Left ventricle myocardium inferior (tissue), 1 donor: ENCODE data around the gene SLC27A2. TPM values are rescaled to one million over a fixed set of nuclear protein-coding genes. Genes with fewer than 3 reads are reported as not detected.

Experiments used
- DNase-seq: peaks from one replicate; pipeline ENCODE4 v3.0.0-alpha.2; 2020
- H3K27ac ChIP-seq: fragments of 200-600 bp; replicated peaks from 2 replicates; pipeline ENCODE4 v1.8.0; 2021
- H3K27me3 ChIP-seq: fragments of 200-600 bp; 2 replicates; pipeline ENCODE4 v1.8.0; 2021; ENCODE audit warnings: low read depth
- H3K36me3 ChIP-seq: fragments of 200-600 bp; 2 replicates; pipeline ENCODE4 v1.8.0; 2021
- H3K4me1 ChIP-seq: fragments of 200-600 bp; 2 replicates; pipeline ENCODE4 v1.8.0; 2021
- H3K4me3 ChIP-seq: fragments of 200-600 bp; 2 replicates; pipeline ENCODE4 v1.8.0; 2021; ENCODE audit warnings: mild to moderate bottlenecking, moderate library complexity
- H3K9me3 ChIP-seq: fragments of 200-600 bp; replicated peaks from 2 replicates; pipeline ENCODE4 v1.8.0; 2021
- intact Hi-C: fragments of 100-400 bp; cut with micrococcal nuclease; formaldehyde crosslinking; loops from one replicate; pipeline ENCODE4 v1.11.0; 2022
- total RNA-seq: library from RNA; stranded (reverse); fragmentation: NEBNext Ultra II Directional; extraction: Animal tissue kit (Norgen Biotek cat#: 25700); gene quantifications from one replicate; pipeline ENCODE4 v1.2.1, GENCODE V29; 2021
- TF ChIP-seq, protein P1 (sequence below): fragments of 200-600 bp; IDR thresholded peaks from 2 replicates; pipeline ENCODE4 v1.8.0; 2021; ENCODE audit warnings: antibody characterized with exemption, mild to moderate bottlenecking, borderline replicate concordance
- donor health status: DM: no; HTN: yes; CAD: no; lungs with severe emphysema.

The SLC27A2 gene
- total RNA-seq, 1 donor from 2014 or later: not detected

DNA sequence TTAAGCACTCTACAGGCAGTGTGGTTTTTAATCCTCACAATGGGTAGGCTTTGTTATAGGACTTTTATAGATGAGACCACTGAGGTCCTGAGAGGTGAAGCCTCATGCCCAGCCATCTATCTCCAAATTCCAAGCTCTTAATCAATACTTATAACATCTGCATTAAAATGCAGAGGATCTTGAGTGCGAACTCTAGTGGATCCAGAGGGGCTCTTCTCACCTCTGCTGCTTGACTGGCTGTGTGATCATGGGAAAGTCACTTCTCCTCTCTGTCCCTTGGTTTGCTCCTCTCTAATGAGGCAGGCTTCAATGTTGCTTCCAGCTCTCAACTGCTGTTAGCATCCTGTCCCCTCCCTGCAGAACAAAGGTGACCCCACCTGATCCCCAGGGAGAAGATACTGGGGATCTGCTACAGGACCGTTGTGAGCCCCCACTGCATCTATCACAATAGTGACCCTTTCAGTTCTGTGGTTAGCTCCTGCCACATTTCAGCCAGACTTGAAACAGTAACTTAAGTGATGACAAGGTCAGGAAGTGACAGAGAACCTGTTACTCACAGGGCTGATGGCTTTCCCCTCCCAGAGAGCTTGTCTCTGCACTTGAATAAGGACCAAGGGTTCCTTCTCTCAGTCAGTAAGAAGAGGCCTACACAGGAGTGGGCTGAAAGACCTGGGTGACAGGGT is 1.3 kb downstream of the SLC27A2 start:
- no peaks in the 10 kb centered on the region for H3K36me3 ChIP-seq
- no peaks in the 10 kb centered on the region for H3K9me3 ChIP-seq
- H3K4me3 ChIP-seq: no peak overlapping the region
- peaks cover 83% of the 10 kb centered on the region for H3K27me3 ChIP-seq
- no peak for DNase-seq
- TF ChIP-seq, protein P1, sequence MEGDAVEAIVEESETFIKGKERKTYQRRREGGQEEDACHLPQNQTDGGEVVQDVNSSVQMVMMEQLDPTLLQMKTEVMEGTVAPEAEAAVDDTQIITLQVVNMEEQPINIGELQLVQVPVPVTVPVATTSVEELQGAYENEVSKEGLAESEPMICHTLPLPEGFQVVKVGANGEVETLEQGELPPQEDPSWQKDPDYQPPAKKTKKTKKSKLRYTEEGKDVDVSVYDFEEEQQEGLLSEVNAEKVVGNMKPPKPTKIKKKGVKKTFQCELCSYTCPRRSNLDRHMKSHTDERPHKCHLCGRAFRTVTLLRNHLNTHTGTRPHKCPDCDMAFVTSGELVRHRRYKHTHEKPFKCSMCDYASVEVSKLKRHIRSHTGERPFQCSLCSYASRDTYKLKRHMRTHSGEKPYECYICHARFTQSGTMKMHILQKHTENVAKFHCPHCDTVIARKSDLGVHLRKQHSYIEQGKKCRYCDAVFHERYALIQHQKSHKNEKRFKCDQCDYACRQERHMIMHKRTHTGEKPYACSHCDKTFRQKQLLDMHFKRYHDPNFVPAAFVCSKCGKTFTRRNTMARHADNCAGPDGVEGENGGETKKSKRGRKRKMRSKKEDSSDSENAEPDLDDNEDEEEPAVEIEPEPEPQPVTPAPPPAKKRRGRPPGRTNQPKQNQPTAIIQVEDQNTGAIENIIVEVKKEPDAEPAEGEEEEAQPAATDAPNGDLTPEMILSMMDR: no peak
- no peak overlapping the region for H3K27ac ChIP-seq
- intact Hi-C loops: no loop called here
- H3K4me1 ChIP-seq: peaks cover 13% of the 10 kb centered on the region

DNA sequence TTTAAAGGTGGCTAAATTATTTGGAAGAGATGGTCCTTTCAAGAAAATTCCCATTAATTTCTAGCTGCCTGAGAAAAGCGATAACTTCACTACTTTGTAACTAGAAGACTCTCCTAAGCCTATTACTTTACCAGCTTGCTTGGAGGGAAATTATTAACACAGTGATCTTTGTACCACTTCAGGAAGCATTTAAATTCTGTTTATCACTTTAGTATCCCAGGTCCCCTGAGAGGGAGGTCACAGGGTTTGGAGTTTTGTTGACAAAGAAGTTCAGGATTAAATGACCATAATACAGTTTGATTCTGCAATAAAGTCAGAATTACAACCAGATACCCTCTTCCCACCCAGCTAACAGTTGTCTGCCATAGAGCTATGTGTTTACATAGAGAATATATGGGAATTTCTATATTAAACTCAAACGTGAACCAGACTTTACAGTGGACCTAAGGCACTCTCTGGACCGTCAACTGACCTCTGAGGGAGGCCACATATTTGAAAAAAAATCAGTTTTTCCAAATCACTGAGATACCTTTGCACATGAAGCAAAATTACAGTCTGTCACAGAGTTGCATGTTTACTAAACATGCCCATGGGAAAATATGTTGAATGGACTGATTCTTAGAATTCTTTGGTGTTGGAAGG is 3.0 kb downstream of the SLC27A2 start:
- TF ChIP-seq, protein P1: no peak
- intact Hi-C loops: no loop called here
- Histone ChIP-seq H3K9me3 (no peaks in the 10 kb centered on the region), H3K36me3 (no peaks in the 10 kb centered on the region), H3K27me3 (peaks cover 66% of the 10 kb centered on the region), H3K27ac (no peak overlapping the region), H3K4me3 (no peak overlapping the region), H3K4me1 (peaks cover 13% of the 10 kb centered on the region)
- no peak for DNase-seq

DNA sequence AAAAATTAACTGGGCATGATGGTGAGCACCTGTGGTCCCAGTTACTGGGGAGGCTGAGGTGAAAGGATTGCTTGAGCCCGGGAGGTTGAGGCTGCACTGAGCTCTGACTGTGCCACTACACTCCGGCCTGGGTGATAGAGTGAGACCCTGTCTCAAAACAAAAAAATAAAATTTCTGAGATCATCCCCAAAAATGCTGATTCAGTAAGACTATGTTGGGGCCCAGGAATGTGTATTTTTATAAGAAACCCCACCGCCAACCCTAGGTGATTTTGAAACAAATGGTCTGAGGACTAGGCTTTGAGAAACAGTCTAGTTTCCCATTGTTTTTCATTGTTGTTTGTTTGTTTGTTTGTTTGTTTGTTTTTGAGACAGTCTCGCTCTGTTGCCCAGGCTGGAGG is 4.1 kb downstream of the SLC27A2 start:
- no peak overlapping the region for H3K27ac ChIP-seq
- H3K36me3 ChIP-seq: no peaks in the 10 kb centered on the region
- H3K4me3 ChIP-seq: no peak overlapping the region
- intact Hi-C loops: no loop called here
- H3K9me3 ChIP-seq: no peaks in the 10 kb centered on the region
- peaks cover 55% of the 10 kb centered on the region for H3K27me3 ChIP-seq
- TF ChIP-seq, protein P1: no peak
- DNase-seq: no peak
- H3K4me1 ChIP-seq: peaks cover 13% of the 10 kb centered on the region

DNA sequence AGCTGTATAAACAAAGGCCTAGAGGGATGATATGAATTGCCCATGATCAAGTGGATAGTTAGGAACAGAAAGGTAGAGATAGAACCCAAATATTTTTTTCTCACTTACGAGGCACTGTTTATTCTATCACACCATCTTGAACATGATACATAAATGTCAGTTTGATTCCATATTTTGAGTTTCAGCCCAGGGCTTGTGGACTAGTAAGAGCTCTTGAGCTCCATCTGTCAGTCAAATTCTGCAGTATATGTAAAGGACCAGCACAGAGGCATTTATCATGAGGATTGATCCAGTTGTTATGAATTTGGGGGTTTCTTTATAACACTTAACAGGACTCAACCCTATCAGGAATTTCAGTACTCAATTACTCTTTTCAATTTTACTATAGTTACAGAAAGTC is 4.8 kb downstream of the SLC27A2 start:
- intact Hi-C loops: no loop called here
- H3K27me3 ChIP-seq: peaks cover 48% of the 10 kb centered on the region
- no peak overlapping the region for H3K4me3 ChIP-seq
- no peaks in the 10 kb centered on the region for H3K9me3 ChIP-seq
- H3K36me3 ChIP-seq: no peaks in the 10 kb centered on the region
- TF ChIP-seq, protein P1: no peak
- no peak for DNase-seq
- H3K4me1 ChIP-seq: peaks cover 11% of the 10 kb centered on the region
- H3K27ac ChIP-seq: no peak overlapping the region

GRCh38 chr15:50187525-50187924 is 5.5 kb downstream of the SLC27A2 start:
- Histone ChIP-seq H3K36me3 (no peaks in the 10 kb centered on the region), H3K27me3 (peaks cover 40% of the 10 kb centered on the region), H3K27ac (no peak overlapping the region), H3K4me3 (no peak overlapping the region), H3K9me3 (no peaks in the 10 kb centered on the region), H3K4me1 (peaks cover 4% of the 10 kb centered on the region)
- intact Hi-C loops: no loop called here
- DNase-seq: no peak
- TF ChIP-seq, protein P1: no peak
